ENCODE results near the gene CCK.

Gene CCK

DNA sequence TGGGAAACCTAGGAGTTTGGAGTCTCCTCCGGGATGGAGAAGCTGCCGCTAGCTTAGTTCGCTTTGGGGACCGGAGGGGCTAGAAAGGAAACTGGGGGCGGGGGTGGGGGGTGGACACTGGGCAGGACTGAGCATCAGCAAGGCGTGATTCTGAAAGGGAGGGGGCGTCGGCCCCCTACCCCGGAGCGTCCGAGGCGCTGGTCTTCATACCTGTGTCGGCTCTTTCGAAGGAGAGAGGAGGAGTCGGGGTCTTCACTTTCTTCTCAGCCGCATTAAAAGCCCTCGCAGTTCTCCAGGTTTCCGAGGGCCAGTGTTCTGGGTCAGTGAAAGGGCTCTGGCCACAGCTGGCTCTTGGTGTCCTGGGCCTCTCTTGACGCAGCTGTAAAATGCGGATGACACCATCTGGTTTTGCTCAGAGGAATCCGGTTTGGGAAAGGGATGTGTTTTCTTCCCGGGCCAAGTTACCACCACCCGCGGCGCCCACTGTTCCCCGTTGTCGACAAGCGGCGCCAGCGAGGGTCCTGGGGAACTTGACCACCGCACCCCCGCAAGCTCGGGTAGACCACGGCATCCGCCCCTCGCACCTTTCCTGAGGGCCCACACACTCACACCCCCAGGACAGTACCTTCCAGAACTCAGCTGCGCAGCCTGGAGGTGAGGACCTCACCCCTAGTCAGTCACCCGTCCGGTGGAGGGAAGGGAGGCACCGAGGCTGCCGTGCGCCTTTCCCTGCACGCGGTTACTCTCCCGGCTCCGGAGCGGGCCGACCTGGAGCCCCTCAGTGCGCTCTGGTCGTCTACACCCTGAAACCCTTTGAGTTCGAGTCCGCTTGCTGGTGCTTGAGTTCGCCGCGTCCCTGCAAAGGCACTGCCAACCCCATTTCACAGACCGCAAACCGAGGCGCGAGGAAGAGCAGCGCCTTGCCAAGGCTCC, 660 bp downstream of the CCK start:
- no peak for DNase-seq

GRCh38 chr3:42264399-42265058, 1.5 kb downstream of the CCK start:
- DNase-seq: peak; percentile 77

- DNase-seq: no peak
Measured at GRCh38 chr3:42263354-42264346, 2.3 kb downstream of the CCK start.

DNA sequence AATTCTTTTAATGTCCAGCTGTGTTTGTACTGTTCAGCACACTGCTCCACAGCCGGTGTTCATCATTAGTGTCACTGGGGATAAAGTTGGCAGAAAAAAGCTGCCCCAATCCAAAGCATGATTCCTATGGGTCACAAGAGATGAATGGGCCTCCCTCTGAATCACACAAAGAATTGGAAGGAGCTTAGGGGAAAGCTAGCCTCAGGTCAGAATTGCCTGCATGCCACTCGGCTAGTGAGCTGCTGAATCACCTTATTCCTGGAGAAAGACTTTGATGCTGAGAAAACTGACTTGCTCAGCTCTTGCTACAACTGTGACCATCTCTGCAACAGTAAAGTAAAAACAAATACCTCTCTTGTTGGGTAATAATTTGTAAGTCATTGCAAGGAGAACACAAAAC, 3.5 kb downstream of the CCK start:
- no peak for DNase-seq

GRCh38 chr3:42257007-42257406, 9.0 kb downstream of the CCK start:
- no peak for DNase-seq

DNA sequence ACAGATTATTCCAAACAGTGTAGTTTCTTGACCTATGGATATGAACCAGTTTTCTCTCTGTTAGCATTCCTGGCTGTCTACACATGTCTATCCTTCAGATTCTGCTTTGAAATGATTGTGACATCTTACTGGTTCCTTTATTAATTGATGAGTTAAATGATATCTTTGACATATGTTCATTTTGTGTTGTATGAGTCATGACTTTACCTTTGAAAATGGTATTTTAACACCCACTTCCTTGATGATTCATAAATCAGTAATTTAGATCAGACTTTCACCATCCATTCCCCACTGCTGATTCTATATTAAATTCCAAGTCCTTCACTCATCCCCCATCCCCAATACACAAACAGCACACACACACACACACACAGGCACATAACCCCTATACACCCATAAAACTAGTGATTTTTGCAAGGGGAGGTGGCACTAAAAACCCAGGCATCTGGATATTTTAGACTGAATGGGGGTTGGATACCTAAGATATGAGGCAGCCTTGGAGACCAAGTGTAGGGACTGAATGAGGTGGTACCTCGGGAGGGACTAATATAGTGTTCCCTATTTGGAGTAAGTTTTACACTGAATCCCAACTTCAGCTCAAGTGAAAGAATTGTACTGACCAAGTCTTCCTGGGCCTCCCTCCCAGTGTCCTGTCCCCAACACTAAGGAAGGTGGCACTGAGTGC, 9.7 kb downstream of the CCK start:
- no peak for DNase-seq

GRCh38 chr3:42254566-42254965, 11.4 kb downstream of the CCK start:
- no peak for DNase-seq

- no peak for DNase-seq
Measured at GRCh38 chr3:42250761-42251160, 15.2 kb downstream of the CCK start.

DNA sequence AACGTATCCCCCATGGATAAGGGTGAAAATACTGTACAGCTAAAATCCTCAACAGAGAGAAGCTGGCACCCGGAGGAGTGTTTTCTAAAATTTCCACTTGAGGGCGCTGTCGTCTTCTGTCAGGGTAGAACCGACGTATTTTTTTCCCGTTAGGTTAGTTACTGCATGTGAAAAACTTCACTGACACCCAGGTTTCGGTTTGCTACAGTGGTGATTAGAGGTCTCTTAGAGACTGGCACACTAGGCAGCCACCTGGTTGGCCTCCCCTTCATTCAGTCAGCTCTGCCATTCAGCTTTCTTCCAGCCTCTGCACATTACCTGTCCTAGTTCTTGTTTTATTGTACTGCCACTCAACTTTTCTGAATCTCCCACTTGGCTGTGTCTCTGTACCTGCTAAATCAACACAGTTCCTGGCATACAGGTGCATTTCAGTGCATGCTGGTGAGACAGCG, 18.4 kb downstream of the CCK start:
- DNase-seq: peak; percentile 68

DNA sequence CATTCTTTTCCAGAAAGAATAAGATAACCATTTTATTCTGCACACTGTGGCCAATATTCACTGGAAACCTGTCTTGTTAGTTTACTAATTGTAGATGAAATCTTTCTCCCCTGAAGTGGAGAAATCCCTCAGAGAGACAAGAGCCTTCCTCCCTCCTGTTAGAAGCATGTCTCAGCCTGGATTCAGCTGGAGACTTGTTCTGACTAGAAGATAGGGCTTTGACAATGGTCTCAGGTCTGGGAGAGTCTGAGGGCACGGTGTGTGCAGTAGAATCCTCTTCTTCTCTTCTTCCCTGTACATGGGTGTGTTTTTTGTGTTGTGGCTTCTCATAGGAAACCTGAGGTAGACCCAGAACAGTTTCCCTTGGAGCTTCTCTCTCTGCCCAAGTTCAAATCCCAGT, 19.9 kb downstream of the CCK start:
- DNase-seq: no peak

DNA sequence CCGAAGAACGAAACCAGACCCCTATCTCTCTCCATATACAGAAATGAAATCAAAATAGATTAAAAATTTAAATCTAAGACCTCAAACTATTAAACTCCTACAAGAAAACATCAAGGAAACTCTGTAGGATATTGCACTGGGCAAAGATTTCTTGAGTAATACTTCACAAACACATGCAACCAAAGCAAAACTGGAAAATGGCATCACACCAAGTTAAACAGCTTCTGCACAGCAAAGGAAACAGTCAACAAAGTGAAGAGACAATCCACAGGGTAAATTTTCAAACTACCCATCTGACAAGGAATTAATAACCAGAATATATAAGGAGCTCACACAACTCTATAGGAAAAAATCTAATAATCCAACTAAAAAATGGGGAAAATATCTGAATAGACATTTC, 29.4 kb downstream of the CCK start:
- no peak for DNase-seq

- no peak for DNase-seq
Measured at GRCh38 chr3:42235532-42235931, 30.5 kb downstream of the CCK start.

- DNase-seq: no peak
Measured at GRCh38 chr3:42230860-42231259, 35.1 kb downstream of the CCK start.

- peak; percentile 84 for DNase-seq
Measured at GRCh38 chr3:42229942-42230688, 35.9 kb downstream of the CCK start.

GRCh38 chr3:42229266-42229941, 36.6 kb downstream of the CCK start:
- DNase-seq: no peak

DNA sequence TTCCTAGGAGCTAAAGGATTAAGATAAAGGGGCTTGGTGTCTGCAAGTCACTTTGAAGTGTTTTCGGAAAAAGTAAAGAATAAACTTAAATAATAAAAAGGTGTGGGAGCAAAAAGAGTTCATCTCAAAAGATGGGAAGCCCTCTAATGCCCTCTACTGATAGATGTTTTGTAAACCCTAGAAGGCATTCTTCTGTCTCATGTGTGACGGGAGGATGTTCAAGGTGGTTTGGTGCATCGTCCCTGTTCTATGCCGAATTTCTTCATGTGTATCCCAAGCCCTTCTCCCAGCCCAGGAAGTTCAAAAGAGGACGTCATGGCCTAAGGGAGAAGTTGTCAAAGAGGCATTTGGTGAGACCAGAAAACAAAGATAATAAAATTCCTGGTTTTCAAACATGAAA, 37.2 kb downstream of the CCK start:
- peak; percentile 26 for DNase-seq

DNA sequence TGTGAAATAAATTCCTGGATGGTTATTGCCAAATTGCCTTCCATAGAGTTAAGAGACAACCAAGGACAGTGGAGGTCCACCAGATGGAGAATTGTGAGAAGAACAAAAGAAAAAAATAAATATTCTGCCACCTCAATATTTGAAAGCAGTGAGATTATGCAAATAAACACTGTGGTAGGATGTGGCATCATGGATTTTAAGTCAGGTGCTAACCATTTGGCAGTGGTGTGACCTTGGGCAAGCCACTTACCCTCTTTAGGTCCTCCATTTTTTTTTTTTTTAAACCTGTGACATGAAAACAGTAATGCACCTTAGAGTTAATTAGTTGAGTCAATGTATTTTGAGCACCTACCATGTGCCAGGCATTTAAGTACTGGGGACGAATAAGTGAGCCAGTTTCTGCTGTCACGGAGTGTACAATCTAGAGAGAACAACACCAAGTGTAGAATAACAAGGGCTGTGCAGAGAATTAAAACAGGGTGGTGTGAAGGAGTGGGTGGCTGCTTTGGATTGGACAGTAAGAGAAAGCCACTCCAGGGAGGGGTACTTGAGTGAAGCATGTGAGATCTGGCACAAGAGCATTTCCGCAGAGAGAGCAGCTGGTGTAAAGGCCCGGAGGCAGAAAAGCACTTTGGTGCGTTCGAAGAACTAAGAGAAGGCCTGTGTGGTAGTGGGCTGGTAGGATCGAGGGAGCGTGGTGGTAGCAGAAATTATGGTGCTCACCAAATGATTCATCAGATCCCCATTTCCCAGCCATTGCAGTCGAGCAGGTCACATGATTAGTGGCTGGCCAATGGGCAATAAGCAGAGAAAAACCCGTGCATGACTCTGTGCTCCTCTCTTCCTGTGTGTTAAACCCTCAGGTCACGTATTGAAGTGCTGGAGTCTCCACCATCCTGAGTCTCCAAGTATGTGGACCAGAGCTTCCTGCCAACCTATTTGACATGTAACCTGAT, 39.2 kb downstream of the CCK start:
- DNase-seq: peak; percentile 14

DNA sequence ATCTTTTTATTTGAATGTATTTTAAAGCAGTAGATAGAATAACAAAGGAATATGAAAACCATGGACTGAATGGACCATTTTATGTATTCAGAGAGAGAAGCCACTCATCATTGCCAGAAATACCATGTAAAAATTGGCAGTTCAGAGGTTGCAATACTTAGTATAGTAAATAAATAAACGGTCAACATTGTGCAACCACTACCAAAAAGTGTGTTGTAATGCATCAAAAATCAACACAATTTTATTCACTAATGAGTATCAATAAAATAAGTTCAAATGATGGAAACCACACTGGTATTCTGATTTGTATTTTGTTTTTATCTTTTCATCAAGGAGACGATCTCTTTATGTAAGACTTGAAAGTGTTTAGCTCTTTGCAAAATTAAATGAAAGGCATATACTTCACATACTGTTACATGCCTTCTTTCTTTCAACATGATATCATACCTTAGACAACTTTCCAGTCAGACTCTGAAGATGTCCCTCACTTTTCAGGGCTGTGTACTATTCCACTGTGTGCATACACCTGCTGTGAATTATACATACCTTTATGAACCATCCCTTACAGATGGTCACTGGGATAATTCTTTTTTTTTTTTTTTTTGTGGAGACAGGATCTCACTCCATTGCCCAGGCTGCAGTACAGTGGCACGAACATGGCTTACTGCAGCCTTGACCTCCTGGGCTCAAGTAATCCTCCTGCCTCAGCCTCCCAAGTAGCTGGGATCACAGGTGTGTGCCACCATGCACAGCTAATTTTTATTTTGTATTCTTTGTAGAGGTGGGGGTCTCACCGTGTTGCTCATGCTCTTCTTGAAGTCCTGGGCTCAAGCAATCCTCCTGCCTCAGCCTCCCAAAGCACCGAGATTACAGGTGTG, 40.3 kb downstream of the CCK start:
- DNase-seq: no peak

Measured in NCI-H82 (cell line).